Measurements from ENCODE around the gene C11orf86.

Gene C11orf86

GRCh38 chr11:66978229-66978628 is 3.1 kb downstream of the C11orf86 start:
- H3K36me3 ChIP-seq (ENCODE audit: control insufficient read depth, insufficient read depth, low read length) = no peaks in the 10 kb centered on the region
- 94 to 97% methylated on average over 2 of the region's 2 CpGs for WGBS, 2 experiments
- H3K27ac ChIP-seq (ENCODE audit: insufficient read depth, low read depth, low read length, poor library complexity, severe bottlenecking) = no peak overlapping the region
- no peaks in the 10 kb centered on the region for H3K27me3 ChIP-seq (ENCODE audit: control insufficient read depth, insufficient read depth, low read length, poor library complexity, severe bottlenecking)
- no peaks in the 10 kb centered on the region for H3K4me1 ChIP-seq (ENCODE audit: control insufficient read depth, insufficient read depth, low read length)
- H3K4me3 ChIP-seq (ENCODE audit: insufficient read depth, low read depth, low read length) = no peak overlapping the region
- H3K9me3 ChIP-seq (ENCODE audit: control insufficient read depth, low read length) = no peaks in the 10 kb centered on the region

DNA sequence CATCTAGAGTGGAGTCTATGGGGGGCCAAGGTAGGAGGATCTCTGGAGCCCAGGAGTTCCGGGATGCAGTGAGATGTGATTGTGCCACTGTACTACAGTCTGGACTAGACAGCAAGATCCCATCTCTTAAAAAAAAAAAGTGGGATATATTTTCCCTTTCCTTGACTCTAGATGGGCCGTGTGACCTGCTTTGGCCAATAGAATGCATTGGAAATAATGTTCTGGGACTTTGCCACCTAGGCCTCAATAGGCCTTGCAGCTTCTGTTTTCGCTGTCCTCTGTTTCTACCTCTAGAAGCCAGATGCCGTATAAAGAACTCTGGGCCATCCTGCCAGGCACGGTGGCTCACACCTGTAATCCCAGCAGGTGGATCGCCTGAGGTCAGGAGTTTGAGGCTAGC is 3.6 kb downstream of the C11orf86 start:
- H3K27me3 ChIP-seq (ENCODE audit: control insufficient read depth, insufficient read depth, low read length, poor library complexity, severe bottlenecking) = no peaks in the 10 kb centered on the region
- 91% methylated on average over 6 of the region's 6 CpGs for WGBS, 2 experiments

GRCh38 chr11:66979336-66979980 is 4.4 kb downstream of the C11orf86 start:
- 87 to 92% methylated on average over 2 of the region's 2 CpGs for WGBS, 2 experiments

More for the DNA sequence above, 3.6 kb downstream of the C11orf86 start:
- no peaks in the 10 kb centered on the region for H3K9me3 ChIP-seq (ENCODE audit: control insufficient read depth, low read length)
- H3K4me1 ChIP-seq (ENCODE audit: control insufficient read depth, insufficient read depth, low read length) = no peaks in the 10 kb centered on the region
- no peak overlapping the region for H3K27ac ChIP-seq (ENCODE audit: insufficient read depth, low read depth, low read length, poor library complexity, severe bottlenecking)
- H3K36me3 ChIP-seq (ENCODE audit: control insufficient read depth, insufficient read depth, low read length) = no peaks in the 10 kb centered on the region
- no peak overlapping the region for H3K4me3 ChIP-seq (ENCODE audit: insufficient read depth, low read depth, low read length)

GRCh38 chr11:66981976-66982578 is 7.0 kb downstream of the C11orf86 start:
- no peaks in the 10 kb centered on the region for H3K27me3 ChIP-seq (ENCODE audit: control insufficient read depth, insufficient read depth, low read length, poor library complexity, severe bottlenecking)
- H3K36me3 ChIP-seq (ENCODE audit: control insufficient read depth, insufficient read depth, low read length) = no peaks in the 10 kb centered on the region
- no peak overlapping the region for H3K4me3 ChIP-seq (ENCODE audit: insufficient read depth, low read depth, low read length)
- no peak overlapping the region for H3K27ac ChIP-seq (ENCODE audit: insufficient read depth, low read depth, low read length, poor library complexity, severe bottlenecking)
- H3K9me3 ChIP-seq (ENCODE audit: control insufficient read depth, low read length) = no peaks in the 10 kb centered on the region
- 90 to 91% methylated on average over 9 of the region's 9 CpGs for WGBS, 2 experiments
- H3K4me1 ChIP-seq (ENCODE audit: control insufficient read depth, insufficient read depth, low read length) = no peaks in the 10 kb centered on the region

More at GRCh38 chr11:66979336-66979980, 4.4 kb downstream of the C11orf86 start:
- Histone ChIP-seq H3K9me3 (ENCODE audit: control insufficient read depth, low read length) (no peaks in the 10 kb centered on the region), H3K4me1 (ENCODE audit: control insufficient read depth, insufficient read depth, low read length) (no peaks in the 10 kb centered on the region), H3K4me3 (ENCODE audit: insufficient read depth, low read depth, low read length) (no peak overlapping the region), H3K36me3 (ENCODE audit: control insufficient read depth, insufficient read depth, low read length) (no peaks in the 10 kb centered on the region), H3K27ac (ENCODE audit: insufficient read depth, low read depth, low read length, poor library complexity, severe bottlenecking) (no peak overlapping the region), H3K27me3 (ENCODE audit: control insufficient read depth, insufficient read depth, low read length, poor library complexity, severe bottlenecking) (no peaks in the 10 kb centered on the region)

DNA sequence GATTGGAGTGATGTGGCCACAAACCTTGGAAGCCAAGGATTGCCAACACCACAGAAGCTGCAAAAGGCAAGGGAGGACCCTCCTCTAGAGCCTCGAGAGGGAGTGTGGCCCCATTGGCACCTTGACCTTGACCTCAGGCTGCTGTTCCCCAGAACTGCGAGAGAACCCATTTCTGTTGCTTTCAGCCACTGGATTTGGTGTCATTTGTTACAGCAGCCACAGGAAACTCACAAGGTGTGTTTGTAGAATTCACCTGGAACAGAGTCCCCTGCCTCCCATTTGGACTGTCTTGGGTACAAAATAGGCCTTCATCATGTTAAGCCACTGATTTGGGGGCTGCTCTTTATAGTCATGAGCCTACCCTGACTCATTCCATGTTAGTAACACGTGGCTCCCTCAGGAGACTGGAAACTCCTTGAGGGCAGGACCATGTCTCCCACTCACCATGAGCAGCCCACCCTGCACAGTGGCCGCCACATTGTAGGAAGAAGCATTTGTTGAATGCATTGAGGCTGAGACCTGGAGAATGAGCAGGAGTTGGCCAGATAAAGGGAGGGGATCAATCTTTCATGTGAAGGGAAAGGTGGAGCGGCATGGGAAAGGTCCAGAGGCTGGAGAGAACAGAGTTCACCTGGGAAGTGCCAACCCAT is 8.3 kb downstream of the C11orf86 start:
- H3K9me3 ChIP-seq (ENCODE audit: control insufficient read depth, low read length) = no peaks in the 10 kb centered on the region
- no peaks in the 10 kb centered on the region for H3K27me3 ChIP-seq (ENCODE audit: control insufficient read depth, insufficient read depth, low read length, poor library complexity, severe bottlenecking)
- 90 to 92% methylated on average over 5 of the region's 5 CpGs for WGBS, 2 experiments
- no peak overlapping the region for H3K27ac ChIP-seq (ENCODE audit: insufficient read depth, low read depth, low read length, poor library complexity, severe bottlenecking)
- no peaks in the 10 kb centered on the region for H3K4me1 ChIP-seq (ENCODE audit: control insufficient read depth, insufficient read depth, low read length)
- H3K4me3 ChIP-seq (ENCODE audit: insufficient read depth, low read depth, low read length) = no peak overlapping the region
- H3K36me3 ChIP-seq (ENCODE audit: control insufficient read depth, insufficient read depth, low read length) = no peaks in the 10 kb centered on the region

- Histone ChIP-seq H3K27ac (ENCODE audit: insufficient read depth, low read depth, low read length, poor library complexity, severe bottlenecking) (no peak overlapping the region), H3K27me3 (ENCODE audit: control insufficient read depth, insufficient read depth, low read length, poor library complexity, severe bottlenecking) (no peaks in the 10 kb centered on the region), H3K36me3 (ENCODE audit: control insufficient read depth, insufficient read depth, low read length) (no peaks in the 10 kb centered on the region), H3K9me3 (ENCODE audit: control insufficient read depth, low read length) (no peaks in the 10 kb centered on the region), H3K4me1 (ENCODE audit: control insufficient read depth, insufficient read depth, low read length) (no peaks in the 10 kb centered on the region), H3K4me3 (ENCODE audit: insufficient read depth, low read depth, low read length) (no peak overlapping the region)
- WGBS, 2 experiments = 88 to 89% methylated on average over 8 of the region's 8 CpGs
Observed at GRCh38 chr11:66985508-66986177, 10.5 kb downstream of the C11orf86 start.

DNA sequence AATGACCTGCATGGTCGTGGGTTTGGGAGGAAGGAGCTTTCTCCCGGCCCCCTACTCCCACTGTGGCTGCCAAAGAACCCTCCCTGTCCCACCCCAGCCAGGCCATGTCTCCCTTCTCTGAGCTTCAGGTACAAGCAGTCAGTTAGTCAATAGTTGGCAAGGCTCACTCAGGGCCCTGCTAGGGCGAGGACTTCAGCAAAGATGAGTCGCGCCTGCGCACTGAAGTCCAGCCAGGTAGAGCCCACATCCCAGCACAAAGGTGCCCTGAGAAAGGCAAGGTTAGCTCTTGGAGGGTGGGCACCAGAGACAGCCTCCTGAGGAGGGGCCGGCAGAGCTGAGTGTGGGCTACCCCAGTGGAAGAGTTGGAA is 11.1 kb downstream of the C11orf86 start:
- no peaks in the 10 kb centered on the region for H3K9me3 ChIP-seq (ENCODE audit: control insufficient read depth, low read length)
- H3K4me1 ChIP-seq (ENCODE audit: control insufficient read depth, insufficient read depth, low read length) = no peaks in the 10 kb centered on the region
- no peaks in the 10 kb centered on the region for H3K27me3 ChIP-seq (ENCODE audit: control insufficient read depth, insufficient read depth, low read length, poor library complexity, severe bottlenecking)
- H3K36me3 ChIP-seq (ENCODE audit: control insufficient read depth, insufficient read depth, low read length) = no peaks in the 10 kb centered on the region
- H3K4me3 ChIP-seq (ENCODE audit: insufficient read depth, low read depth, low read length) = no peak overlapping the region
- no peak overlapping the region for H3K27ac ChIP-seq (ENCODE audit: insufficient read depth, low read depth, low read length, poor library complexity, severe bottlenecking)
- WGBS, 2 experiments = 89 to 91% methylated on average over 7 of the region's 7 CpGs

GRCh38 chr11:66987158-66987620 is 12.1 kb downstream of the C11orf86 start:
- H3K9me3 ChIP-seq (ENCODE audit: control insufficient read depth, low read length) = no peaks in the 10 kb centered on the region
- H3K27ac ChIP-seq (ENCODE audit: insufficient read depth, low read depth, low read length, poor library complexity, severe bottlenecking) = no peak overlapping the region
- no peaks in the 10 kb centered on the region for H3K36me3 ChIP-seq (ENCODE audit: control insufficient read depth, insufficient read depth, low read length)
- WGBS, 2 experiments = 64% methylated on average over 6 of the region's 6 CpGs
- H3K27me3 ChIP-seq (ENCODE audit: control insufficient read depth, insufficient read depth, low read length, poor library complexity, severe bottlenecking) = no peaks in the 10 kb centered on the region
- no peaks in the 10 kb centered on the region for H3K4me1 ChIP-seq (ENCODE audit: control insufficient read depth, insufficient read depth, low read length)
- no peak overlapping the region for H3K4me3 ChIP-seq (ENCODE audit: insufficient read depth, low read depth, low read length)

GRCh38 chr11:66987924-66988637 is 13.0 kb downstream of the C11orf86 start:
- 89 to 90% methylated on average over 13 of the region's 13 CpGs for WGBS, 2 experiments
- Histone ChIP-seq H3K36me3 (ENCODE audit: control insufficient read depth, insufficient read depth, low read length) (no peaks in the 10 kb centered on the region), H3K4me1 (ENCODE audit: control insufficient read depth, insufficient read depth, low read length) (no peaks in the 10 kb centered on the region), H3K27ac (ENCODE audit: insufficient read depth, low read depth, low read length, poor library complexity, severe bottlenecking) (no peak overlapping the region), H3K4me3 (ENCODE audit: insufficient read depth, low read depth, low read length) (no peak overlapping the region), H3K9me3 (ENCODE audit: control insufficient read depth, low read length) (no peaks in the 10 kb centered on the region), H3K27me3 (ENCODE audit: control insufficient read depth, insufficient read depth, low read length, poor library complexity, severe bottlenecking) (no peaks in the 10 kb centered on the region)

Measured in ectodermal cell (in vitro differentiated cells).